IMR-90 (cell line): Measurements from ENCODE around the gene C2CD4D. TPM values are rescaled to one million over a fixed set of nuclear protein-coding genes. Genes with fewer than 3 reads are reported as not detected.

ENCODE experiments used
- ATAC-seq: fragments of 200-7000 bp; cut with Tn5 transposase; 2 replicates; pipeline ENCODE4 v1.9.1; 2020; ENCODE audit warnings: low read depth, mild to moderate bottlenecking, moderate library complexity
- BruUV-seq: library from RNA; stranded (reverse); fragments of 400-500 nt; replicated peaks from 2 replicates; lab custom pipeline; 2021; lab: Mats Ljungman, UMichigan
- CTCF ChIA-PET: fragments of 300-600 bp; formaldehyde crosslinking; extraction: SDS; loops from one replicate; lab custom pipeline; 2021; ENCODE audit warnings: antibody characterized with exemption; lab: Yijun Ruan, JAX
- POLR2A ChIA-PET: fragments of 300-600 bp; sonication (Branson Sonifier 250); formaldehyde crosslinking; loops from one replicate; lab custom pipeline; 2022; ENCODE audit warnings: antibody characterized with exemption; ENCODE audit not compliant: unreplicated experiment; lab: Charles Lee
- DNase-seq: peaks from one replicate; pipeline ENCODE4 v3.0.0; 2013
- H2AFZ ChIP-seq: replicated peaks from 2 replicates; pipeline ENCODE3; 2013; ENCODE audit warnings: low read length, mild to moderate bottlenecking; ENCODE audit not compliant: poor library complexity
- H2AK5ac ChIP-seq: 2 replicates; pipeline ENCODE4 v1.6.1; 2013; ENCODE audit warnings: low read depth, low read length, inconsistent platforms
- H2AK9ac ChIP-seq: replicated peaks from 2 replicates; pipeline ENCODE3; 2013; ENCODE audit warnings: mild to moderate bottlenecking, low read depth, low read length, moderate library complexity; ENCODE audit not compliant: poor library complexity
- H2BK120ac ChIP-seq: 2 replicates; pipeline ENCODE4 v1.6.1; 2013; ENCODE audit warnings: low read depth, low read length, inconsistent platforms
- H2BK15ac ChIP-seq: 3 replicates; pipeline ENCODE4 v1.6.1; 2013; ENCODE audit warnings: low read depth, low read length, inconsistent platforms
- H2BK20ac ChIP-seq: 2 replicates; pipeline ENCODE4 v1.6.1; 2013; ENCODE audit warnings: low read depth, mild to moderate bottlenecking, inconsistent platforms, low read length, moderate library complexity
- H2BK5ac ChIP-seq: 2 replicates; pipeline ENCODE4 v1.6.1; 2013; ENCODE audit warnings: mild to moderate bottlenecking, low read depth, low read length, inconsistent platforms; ENCODE audit not compliant: poor library complexity, severe bottlenecking
- H3K14ac ChIP-seq: replicated peaks from 2 replicates; pipeline ENCODE4 v1.6.1; 2013; ENCODE audit warnings: low read depth, low read length, inconsistent platforms
- H3K18ac ChIP-seq: 2 replicates; pipeline ENCODE4 v1.6.1; 2013; ENCODE audit warnings: low read depth, low read length, control low read depth
- H3K23ac ChIP-seq: 2 replicates; pipeline ENCODE4 v1.6.1; 2013; ENCODE audit warnings: low read depth, low read length, inconsistent platforms
- H3K27ac ChIP-seq: 2 replicates; pipeline ENCODE4 v1.5.1; 2013; ENCODE audit warnings: mild to moderate bottlenecking, control low read depth, low read length; ENCODE audit not compliant: insufficient read depth
- H3K27me3 ChIP-seq: 2 replicates; pipeline ENCODE4 v1.6.1; 2013; ENCODE audit warnings: low read length; ENCODE audit not compliant: control insufficient read depth, insufficient read depth
- H3K36me3 ChIP-seq: 2 replicates; pipeline ENCODE4 v1.6.1; 2013; ENCODE audit warnings: low read length, mixed read lengths; ENCODE audit not compliant: control insufficient read depth, insufficient read depth
- H3K4ac ChIP-seq: 2 replicates; pipeline ENCODE4 v1.6.1; 2013; ENCODE audit warnings: low read depth, low read length, inconsistent platforms
- H3K4me1 ChIP-seq: 2 replicates; pipeline ENCODE4 v1.6.1; 2013; ENCODE audit warnings: low read length, mixed read lengths; ENCODE audit not compliant: control insufficient read depth, insufficient read depth
- H3K4me2 ChIP-seq: 2 replicates; pipeline ENCODE4 v1.6.1; 2013; ENCODE audit warnings: low read depth, mild to moderate bottlenecking, control low read depth, low read length, moderate library complexity
- H3K4me3 ChIP-seq: 2 replicates; pipeline ENCODE4 v1.5.1; 2013; ENCODE audit warnings: low read depth, mild to moderate bottlenecking, control low read depth, low read length, moderate library complexity; ENCODE audit not compliant: insufficient read depth
- H3K56ac ChIP-seq: 2 replicates; pipeline ENCODE4 v1.6.1; 2013; ENCODE audit warnings: low read length, inconsistent platforms; ENCODE audit not compliant: insufficient read depth; ENCODE audit errors: extremely low read depth
- H3K79me1 ChIP-seq, 2 experiments: 2 replicates each; pipeline ENCODE4 v1.6.1; 2013; ENCODE audit warnings: low read length in 2 of 2, inconsistent platforms in 1 of 2, low read depth in 1 of 2
- H3K9ac ChIP-seq: 2 replicates; pipeline ENCODE4 v1.6.1; 2013; ENCODE audit warnings: low read depth, low read length, control low read depth
- H3K9me1 ChIP-seq: 2 replicates; pipeline ENCODE4 v1.6.1; 2013; ENCODE audit warnings: low read length, inconsistent platforms; ENCODE audit not compliant: insufficient read depth
- H3K9me3 ChIP-seq: 2 replicates; pipeline ENCODE4 v1.6.1; 2013; ENCODE audit warnings: low read length; ENCODE audit not compliant: control insufficient read depth, insufficient read depth
- H4K20me1 ChIP-seq: 2 replicates; pipeline ENCODE4 v1.6.1; 2013; ENCODE audit warnings: low read length, inconsistent platforms; ENCODE audit not compliant: insufficient read depth
- H4K5ac ChIP-seq: 2 replicates; pipeline ENCODE4 v1.6.1; 2013; ENCODE audit warnings: mild to moderate bottlenecking, low read depth, low read length, control low read depth
- H4K8ac ChIP-seq, 2 experiments: 2 replicates each; pipeline ENCODE4 v1.6.1; 2013; ENCODE audit warnings: low read depth in 2 of 2, low read length in 2 of 2, control low read depth in 1 of 2, inconsistent platforms in 1 of 2
- H4K91ac ChIP-seq: 2 replicates; pipeline ENCODE4 v1.6.1; 2013; ENCODE audit warnings: low read depth, low read length, inconsistent platforms; ENCODE audit not compliant: insufficient read depth
- CEBPB ChIP-seq: IDR thresholded peaks from 2 replicates; pipeline ENCODE4 v1.6.1; 2012; ENCODE audit warnings: low read depth, low read length, improper control_type of control experiment
- CHD1 ChIP-seq: IDR thresholded peaks from 2 replicates; pipeline ENCODE4 v1.6.1; 2012; ENCODE audit warnings: low read depth, low read length, improper control_type of control experiment
- ELK1 ChIP-seq: fragments of 150-350 bp; IDR thresholded peaks from 2 replicates; pipeline ENCODE4 v1.6.1; 2016; ENCODE audit warnings: low read depth, mild to moderate bottlenecking, low read length, moderate library complexity, borderline replicate concordance
- MAFK ChIP-seq: IDR thresholded peaks from 2 replicates; pipeline ENCODE4 v1.6.1; 2012; ENCODE audit warnings: low read depth, low read length, improper control_type of control experiment
- MAZ ChIP-seq: IDR thresholded peaks from 2 replicates; pipeline ENCODE4 v1.6.1; 2012; ENCODE audit warnings: low read depth, mild to moderate bottlenecking, low read length, improper control_type of control experiment, moderate library complexity, borderline replicate concordance
- MXI1 ChIP-seq: IDR thresholded peaks from 2 replicates; pipeline ENCODE4 v1.6.1; 2012; ENCODE audit warnings: low read depth, mild to moderate bottlenecking, low read length, moderate library complexity, borderline replicate concordance
- NFE2L2 ChIP-seq: fragments of 150-350 bp; IDR thresholded peaks from 2 replicates; pipeline ENCODE4 v1.6.1; 2016; ENCODE audit warnings: low read depth, mild to moderate bottlenecking, low read length
- RCOR1 ChIP-seq: IDR thresholded peaks from 2 replicates; pipeline ENCODE4 v1.6.1; 2012; ENCODE audit warnings: mild to moderate bottlenecking, low read length, improper control_type of control experiment; ENCODE audit not compliant: insufficient replicate concordance
- SMC3 ChIP-seq: fragments of 150-350 bp; IDR thresholded peaks from 2 replicates; pipeline ENCODE4 v1.6.1; 2016; ENCODE audit warnings: low read depth, mild to moderate bottlenecking, antibody characterized with exemption, low read length, moderate library complexity
- WGBS, 2 experiments: methylation state at CpG; one replicate each; pipeline versions ENCODE4 v1.1.5 to v1.1.7; 2013; ENCODE audit warnings: missing lambda C conversion rate in 2 of 2; ENCODE audit not compliant: insufficient read length in 1 of 2; ENCODE audit errors: extremely low coverage in 2 of 2; 5-methylcytosine and 5-hydroxymethylcytosine counted together
- dilution Hi-C: fragments of 300-500 bp; cut with HindIII; formaldehyde crosslinking; loops from one replicate; pipeline ENCODE4 v1.14.3; 2018; ENCODE audit warnings: low sequenced_read_pairs; ENCODE audit not compliant: unreplicated experiment
- in situ Hi-C: fragments of 300-500 bp; cut with MboI; formaldehyde crosslinking; loops from 3 replicates; pipeline ENCODE4 v1.14.3; 2019; ENCODE audit warnings: low sequenced_read_pairs, inconsistent platforms, mixed read lengths
- intact Hi-C: fragments of 100-400 bp; cut with micrococcal nuclease; formaldehyde crosslinking; loops from 2 replicates; pipeline ENCODE4 v1.10.0; 2022
- polyA plus RNA-seq, 3 experiments: library from polyadenylated mRNA; depleted of rRNA; stranded (reverse); fragments of >200 nt; gene quantifications; 2 replicates each; pipeline ENCODE4 v1.2.3, GENCODE V29; 2012; ENCODE audit warnings: low replicate concordance in 1 of 3
- total RNA-seq: library from RNA; depleted of rRNA; stranded (reverse); fragments of >200 nt; gene quantifications from 2 replicates; pipeline ENCODE4 v1.2.3, GENCODE V29; 2012

Gene C2CD4D
- total and polyA plus RNA-seq, 2 of the 4 experiments (the other 2 are of a cell fraction): not detected

GRCh38 chr1:151837197-151837596, 2.4 kb downstream of the C2CD4D start:
- H3K4me2 ChIP-seq: no peak overlapping the region
- H3K27me3 ChIP-seq: peaks cover 64% of the 10 kb centered on the region
- no peaks in the 10 kb centered on the region for H3K9me3 ChIP-seq
- H4K5ac ChIP-seq: no peak overlapping the region
- H3K4ac ChIP-seq: no peak overlapping the region
- H3K79me1 ChIP-seq: no peaks in the 10 kb centered on the region
- H3K4me3 ChIP-seq: no peak overlapping the region
- H3K18ac ChIP-seq: no peak overlapping the region
- H2AK5ac ChIP-seq: no peak overlapping the region
- BruUV-seq: no TSS peak
- H2BK5ac ChIP-seq: no peak overlapping the region
- intact Hi-C loops (loop anchor here (5.0 to 10.0 kb wide), 2 partner anchors 75 to 292 kb away; partner anchors contain the start of genes MRPL9 and TUFT1), dilution Hi-C loops (no loop called here), in situ Hi-C loops (no loop called here)
- H3K4me1 ChIP-seq: no peaks in the 10 kb centered on the region; the same call in 1 of the 2 replicates
- no peaks in the 10 kb centered on the region for H4K20me1 ChIP-seq
- no peak overlapping the region for H3K23ac ChIP-seq
- no peak for DNase-seq
- H4K8ac ChIP-seq: no peak overlapping the region
- no peak overlapping the region for H2BK20ac ChIP-seq
- TF ChIP-seq SMC3 (no peak), CEBPB (no peak), NFE2L2 (no peak), MXI1 (no peak), MAFK (no peak), CHD1 (no peak), RCOR1 (no peak), ELK1 (no peak), MAZ (no peak)
- H3K56ac ChIP-seq: no peak overlapping the region
- no peak overlapping the region for H2BK15ac ChIP-seq
- ChIA-PET POLR2A (no interaction called here), CTCF (no interaction called here)
- H2BK120ac ChIP-seq: no peak overlapping the region
- no peak overlapping the region for H3K14ac ChIP-seq
- H3K27ac ChIP-seq: no peak overlapping the region
- ATAC-seq: no peak
- no CpG with 5 or more reads among the region's 3 CpGs for WGBS, 2 experiments
- no peaks in the 10 kb centered on the region for H3K36me3 ChIP-seq
- H3K9ac ChIP-seq: no peak overlapping the region
- no peaks in the 10 kb centered on the region for H3K9me1 ChIP-seq
- H2AFZ ChIP-seq: no peak overlapping the region
- no peak overlapping the region for H4K91ac ChIP-seq
- H2AK9ac ChIP-seq: no peak overlapping the region
